Thyroid gland (tissue), 4 donors: ENCODE data around the gene EFHD1.

Experiments used
- POLR2A ChIP-seq, 2 donors: fragments of 450-650 bp; IDR thresholded peaks; one replicate each; pipeline ENCODE4 v1.6.1; 2017; ENCODE audit warnings: antibody characterized with exemption in 2 of 2, mild to moderate bottlenecking in 2 of 2, moderate library complexity in 1 of 2
- TF ChIP-seq, protein P1 (sequence below), 6 experiments: fragments of 200-600 bp in 3 of 6; fragments of 450-650 bp in 3 of 6; sonication (generic) in 3 of 6; IDR thresholded peaks; one replicate each; pipeline ENCODE4 v1.5.1; 2016 to 2019; ENCODE audit warnings: antibody characterized with exemption in 6 of 6, mild to moderate bottlenecking in 2 of 6, inconsistent platforms in 1 of 6, moderate library complexity in 1 of 6

DNA sequence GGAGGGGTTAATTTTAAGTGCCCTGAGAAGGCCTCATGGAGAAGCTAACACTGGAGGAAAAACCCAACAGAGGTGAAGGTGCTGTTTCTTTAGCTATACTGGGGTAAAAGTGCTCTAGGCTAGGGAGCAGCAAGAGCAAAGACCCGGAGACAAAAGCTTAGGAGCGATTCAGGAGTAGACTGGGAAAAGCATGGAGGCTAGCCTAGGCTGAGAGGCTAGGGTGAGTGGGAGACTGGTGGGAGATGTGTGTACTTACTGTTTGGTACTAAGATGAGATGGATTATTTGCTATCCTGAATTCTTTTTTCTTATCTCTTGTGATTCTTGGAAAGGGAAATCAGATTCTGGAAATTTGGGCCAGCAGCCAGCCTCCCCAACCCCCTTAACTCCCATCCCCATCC is 65.7 kb downstream of the EFHD1 start:
- TF ChIP-seq POLR2A (IDR thresholded peaks at IDR 0.05) = no peak
- TF ChIP-seq, protein P1, sequence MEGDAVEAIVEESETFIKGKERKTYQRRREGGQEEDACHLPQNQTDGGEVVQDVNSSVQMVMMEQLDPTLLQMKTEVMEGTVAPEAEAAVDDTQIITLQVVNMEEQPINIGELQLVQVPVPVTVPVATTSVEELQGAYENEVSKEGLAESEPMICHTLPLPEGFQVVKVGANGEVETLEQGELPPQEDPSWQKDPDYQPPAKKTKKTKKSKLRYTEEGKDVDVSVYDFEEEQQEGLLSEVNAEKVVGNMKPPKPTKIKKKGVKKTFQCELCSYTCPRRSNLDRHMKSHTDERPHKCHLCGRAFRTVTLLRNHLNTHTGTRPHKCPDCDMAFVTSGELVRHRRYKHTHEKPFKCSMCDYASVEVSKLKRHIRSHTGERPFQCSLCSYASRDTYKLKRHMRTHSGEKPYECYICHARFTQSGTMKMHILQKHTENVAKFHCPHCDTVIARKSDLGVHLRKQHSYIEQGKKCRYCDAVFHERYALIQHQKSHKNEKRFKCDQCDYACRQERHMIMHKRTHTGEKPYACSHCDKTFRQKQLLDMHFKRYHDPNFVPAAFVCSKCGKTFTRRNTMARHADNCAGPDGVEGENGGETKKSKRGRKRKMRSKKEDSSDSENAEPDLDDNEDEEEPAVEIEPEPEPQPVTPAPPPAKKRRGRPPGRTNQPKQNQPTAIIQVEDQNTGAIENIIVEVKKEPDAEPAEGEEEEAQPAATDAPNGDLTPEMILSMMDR (IDR thresholded peaks at IDR 0.05) = no peak
